MM.1S (cell line): Measurements from ENCODE around the gene MMAB.

Source experiments
- DNase-seq: peaks from one replicate; pipeline ENCODE4 v3.0.0-alpha.2; 2015
- H2AFZ ChIP-seq: fragments of 300-600 bp; sonication (generic); 2 replicates; pipeline ENCODE4 v1.6.0; 2016; ENCODE audit warnings: antibody characterized with exemption, low read length
- H3F3A ChIP-seq: fragments of 300-600 bp; sonication (generic); 2 replicates; pipeline ENCODE4 v1.6.1; 2016; ENCODE audit warnings: mild to moderate bottlenecking, antibody characterized with exemption, low read length, moderate library complexity, mixed read lengths; ENCODE audit not compliant: insufficient read depth
- H3K27ac ChIP-seq: fragments of 300-600 bp; sonication (generic); 2 replicates; pipeline ENCODE4 v1.5.1; 2016; ENCODE audit warnings: mild to moderate bottlenecking, low read length
- H3K27me3 ChIP-seq: fragments of 300-600 bp; sonication (generic); replicated peaks from 2 replicates; pipeline ENCODE4 v1.6.0; 2016; ENCODE audit warnings: low read length; ENCODE audit not compliant: insufficient read depth
- H3K36me3 ChIP-seq: fragments of 300-600 bp; sonication (generic); replicated peaks from 2 replicates; pipeline ENCODE4 v1.6.1; 2016; ENCODE audit warnings: mild to moderate bottlenecking, low read length, mixed read lengths; ENCODE audit not compliant: insufficient read depth
- H3K4me1 ChIP-seq: fragments of 300-600 bp; sonication (generic); 2 replicates; pipeline ENCODE4 v1.6.1; 2016; ENCODE audit warnings: low read length, mixed read lengths
- H3K4me2 ChIP-seq: fragments of 300-600 bp; sonication (generic); 2 replicates; pipeline ENCODE4 v1.6.0; 2016; ENCODE audit warnings: low read depth, low read length
- H3K4me3 ChIP-seq: fragments of 300-600 bp; sonication (generic); 2 replicates; pipeline ENCODE4 v1.5.1; 2016; ENCODE audit warnings: low read length, mixed read lengths
- H3K79me2 ChIP-seq: fragments of 300-600 bp; sonication (generic); 2 replicates; pipeline ENCODE4 v1.6.1; 2016; ENCODE audit warnings: mixed run types, low read length, mixed read lengths
- H3K9ac ChIP-seq: fragments of 300-600 bp; sonication (generic); 2 replicates; pipeline ENCODE4 v1.6.1; 2016; ENCODE audit warnings: low read length, mixed read lengths
- H3K9me2 ChIP-seq: fragments of 300-600 bp; sonication (generic); replicated peaks from 2 replicates; pipeline ENCODE4 v1.6.1; 2016; ENCODE audit warnings: mild to moderate bottlenecking, low read length, mixed read lengths; ENCODE audit not compliant: insufficient read depth
- H3K9me3 ChIP-seq: fragments of 300-600 bp; sonication (generic); replicated peaks from 2 replicates; pipeline ENCODE4 v1.6.1; 2016; ENCODE audit warnings: mild to moderate bottlenecking, low read length, mixed read lengths; ENCODE audit not compliant: insufficient read depth
- H4K20me1 ChIP-seq: fragments of 300-600 bp; sonication (generic); 2 replicates; pipeline ENCODE4 v1.6.1; 2016; ENCODE audit warnings: mild to moderate bottlenecking, low read length, moderate library complexity, mixed read lengths; ENCODE audit not compliant: insufficient read depth
- EZH2 ChIP-seq: fragments of 300-600 bp; sonication (generic); optimal IDR thresholded peaks from 2 replicates; pipeline ENCODE3; 2017; ENCODE audit warnings: low read depth, mild to moderate bottlenecking, antibody characterized with exemption, low read length, mixed read lengths
- EZH2phosphoT487 ChIP-seq: fragments of 300-600 bp; sonication (generic); IDR thresholded peaks from 2 replicates; pipeline ENCODE4 v1.6.1; 2018; ENCODE audit warnings: antibody characterized with exemption, low read length
- TF ChIP-seq, protein P1 (sequence below): fragments of 300-600 bp; sonication (generic); IDR thresholded peaks from 2 replicates; pipeline ENCODE4 v1.5.1; 2016; ENCODE audit warnings: antibody characterized with exemption, low read length, mixed read lengths

MMAB gene

DNA sequence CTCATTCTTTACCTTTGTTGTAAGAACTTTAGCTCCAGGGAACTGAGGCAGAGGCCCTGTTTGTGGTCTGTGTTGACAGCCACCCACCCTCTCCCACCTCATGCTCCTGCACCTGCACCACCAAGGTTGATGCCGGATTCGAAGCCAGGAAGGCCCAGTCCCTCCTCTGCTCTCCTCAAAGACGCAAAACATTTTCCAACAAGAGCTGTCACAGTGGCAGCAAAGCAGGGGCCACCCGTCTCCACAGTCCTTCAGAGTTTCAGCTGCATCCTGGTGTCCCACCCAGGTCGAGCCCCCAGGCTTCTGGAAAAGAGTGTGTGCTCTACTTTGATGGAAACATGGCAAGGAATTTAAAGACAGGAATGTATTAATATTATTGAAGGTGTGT is 37.4 kb downstream of the MMAB start:
- no peaks in the 10 kb centered on the region for H3F3A ChIP-seq
- no peak for DNase-seq
- no peaks in the 10 kb centered on the region for H3K79me2 ChIP-seq
- H4K20me1 ChIP-seq: no peaks in the 10 kb centered on the region
- no peak overlapping the region for H3K27ac ChIP-seq
- H3K4me3 ChIP-seq: no peak overlapping the region
- no peaks in the 10 kb centered on the region for H3K36me3 ChIP-seq
- no peak overlapping the region for H2AFZ ChIP-seq
- H3K4me2 ChIP-seq: no peak overlapping the region
- no peaks in the 10 kb centered on the region for H3K4me1 ChIP-seq
- TF ChIP-seq, protein P1, sequence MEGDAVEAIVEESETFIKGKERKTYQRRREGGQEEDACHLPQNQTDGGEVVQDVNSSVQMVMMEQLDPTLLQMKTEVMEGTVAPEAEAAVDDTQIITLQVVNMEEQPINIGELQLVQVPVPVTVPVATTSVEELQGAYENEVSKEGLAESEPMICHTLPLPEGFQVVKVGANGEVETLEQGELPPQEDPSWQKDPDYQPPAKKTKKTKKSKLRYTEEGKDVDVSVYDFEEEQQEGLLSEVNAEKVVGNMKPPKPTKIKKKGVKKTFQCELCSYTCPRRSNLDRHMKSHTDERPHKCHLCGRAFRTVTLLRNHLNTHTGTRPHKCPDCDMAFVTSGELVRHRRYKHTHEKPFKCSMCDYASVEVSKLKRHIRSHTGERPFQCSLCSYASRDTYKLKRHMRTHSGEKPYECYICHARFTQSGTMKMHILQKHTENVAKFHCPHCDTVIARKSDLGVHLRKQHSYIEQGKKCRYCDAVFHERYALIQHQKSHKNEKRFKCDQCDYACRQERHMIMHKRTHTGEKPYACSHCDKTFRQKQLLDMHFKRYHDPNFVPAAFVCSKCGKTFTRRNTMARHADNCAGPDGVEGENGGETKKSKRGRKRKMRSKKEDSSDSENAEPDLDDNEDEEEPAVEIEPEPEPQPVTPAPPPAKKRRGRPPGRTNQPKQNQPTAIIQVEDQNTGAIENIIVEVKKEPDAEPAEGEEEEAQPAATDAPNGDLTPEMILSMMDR: no peak
- TF ChIP-seq EZH2 (no peak), EZH2phosphoT487 (no peak)
- no peaks in the 10 kb centered on the region for H3K9me2 ChIP-seq
- H3K9me3 ChIP-seq: no peaks in the 10 kb centered on the region
- no peak overlapping the region for H3K9ac ChIP-seq
- H3K27me3 ChIP-seq: no peaks in the 10 kb centered on the region

DNA sequence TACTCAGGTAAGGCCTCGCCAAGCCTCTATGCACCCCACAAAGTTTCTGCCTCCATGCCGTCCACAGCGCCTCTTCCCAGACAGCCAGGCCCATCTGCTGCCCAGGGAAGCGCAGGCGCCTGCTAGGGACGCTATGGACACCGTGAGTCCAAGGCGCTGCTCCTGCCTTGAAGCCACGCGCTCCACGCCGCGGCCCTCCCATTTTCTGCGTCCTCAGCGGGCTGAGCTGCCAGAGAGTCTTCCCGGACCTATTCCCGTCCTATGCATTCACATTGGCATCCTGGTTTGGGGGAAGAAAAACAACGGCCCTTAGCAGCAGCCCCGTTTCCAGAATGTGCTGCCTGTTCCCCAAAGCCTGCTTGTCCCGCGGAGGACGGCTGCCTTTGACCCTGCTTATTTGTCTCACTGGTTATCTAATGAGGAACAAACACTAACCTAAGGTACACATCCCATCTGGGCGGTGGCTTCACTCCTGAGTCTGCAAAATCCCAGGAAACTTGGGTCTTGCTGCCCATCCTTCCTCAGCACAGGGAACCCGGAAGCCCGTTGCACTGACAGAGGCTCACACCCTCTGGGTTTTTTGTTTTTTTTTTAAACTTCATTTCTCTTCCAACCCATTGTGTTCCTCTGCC is 38.0 kb downstream of the MMAB start:
- Histone ChIP-seq H3K4me2 (no peak overlapping the region), H3K36me3 (no peaks in the 10 kb centered on the region), H4K20me1 (no peaks in the 10 kb centered on the region), H3K27me3 (no peaks in the 10 kb centered on the region), H3F3A (no peaks in the 10 kb centered on the region), H3K4me3 (no peak overlapping the region), H2AFZ (no peak overlapping the region), H3K27ac (no peak overlapping the region), H3K79me2 (no peaks in the 10 kb centered on the region), H3K9me3 (no peaks in the 10 kb centered on the region), H3K9me2 (no peaks in the 10 kb centered on the region), H3K9ac (no peak overlapping the region), H3K4me1 (no peaks in the 10 kb centered on the region)
- no peak for DNase-seq
- TF ChIP-seq EZH2phosphoT487 (no peak), EZH2 (no peak)
- TF ChIP-seq, protein P1: no peak

DNA sequence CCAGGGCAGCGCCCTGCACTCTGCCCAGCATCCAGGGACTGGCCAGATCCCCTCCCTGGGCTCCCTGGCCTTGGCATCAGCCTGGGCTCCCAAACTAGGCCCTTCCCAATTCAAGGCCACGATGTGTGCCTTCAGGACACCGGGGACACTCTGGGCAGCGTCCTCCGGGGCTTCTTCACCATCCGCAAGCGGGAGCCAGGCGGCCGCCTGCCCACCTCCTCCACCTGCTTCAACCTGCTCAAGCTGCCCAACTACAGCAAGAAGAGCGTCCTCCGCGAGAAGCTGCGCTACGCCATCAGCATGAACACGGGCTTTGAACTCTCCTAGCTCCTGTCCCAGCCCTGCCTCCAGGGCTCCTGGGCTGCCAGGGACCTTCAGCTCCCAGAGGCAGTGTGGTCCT is 38.8 kb downstream of the MMAB start:
- Histone ChIP-seq H4K20me1 (no peaks in the 10 kb centered on the region), H3K79me2 (no peaks in the 10 kb centered on the region), H3K9ac (no peak overlapping the region), H3K9me3 (no peaks in the 10 kb centered on the region), H2AFZ (no peak overlapping the region), H3K4me3 (no peak overlapping the region), H3K27ac (no peak overlapping the region), H3K36me3 (no peaks in the 10 kb centered on the region), H3K27me3 (no peaks in the 10 kb centered on the region), H3K4me2 (no peak overlapping the region), H3K4me1 (no peaks in the 10 kb centered on the region), H3F3A (no peaks in the 10 kb centered on the region), H3K9me2 (no peaks in the 10 kb centered on the region)
- TF ChIP-seq, protein P1: no peak
- TF ChIP-seq EZH2phosphoT487 (no peak), EZH2 (no peak)
- no peak for DNase-seq
